KMS-11 (cell line): ENCODE measurements around the gene P4HA2.

ENCODE experiments used
- H2AFZ ChIP-seq: fragments of 200-600 bp; sonication (generic); 2 replicates; pipeline ENCODE4 v1.6.1; 2016; ENCODE audit warnings: antibody characterized with exemption, mixed run types, low read depth
- H3K27ac ChIP-seq: fragments of 200-600 bp; sonication (generic); 2 replicates; pipeline ENCODE4 v1.6.1; 2016; ENCODE audit warnings: mild to moderate bottlenecking, mixed run types
- H3K27me3 ChIP-seq: fragments of 200-600 bp; sonication (generic); 2 replicates; pipeline ENCODE4 v1.6.1; 2017; ENCODE audit warnings: mild to moderate bottlenecking, low read depth, mixed run types, moderate library complexity; ENCODE audit not compliant: insufficient read depth
- H3K36me3 ChIP-seq: fragments of 200-600 bp; sonication (generic); 2 replicates; pipeline ENCODE4 v1.6.1; 2017; ENCODE audit warnings: mild to moderate bottlenecking, mixed run types; ENCODE audit not compliant: insufficient read depth
- H3K4me1 ChIP-seq: fragments of 200-600 bp; sonication (generic); 2 replicates; pipeline ENCODE4 v1.6.1; 2016; ENCODE audit warnings: mild to moderate bottlenecking, low read depth, mixed run types; ENCODE audit not compliant: poor library complexity, severe bottlenecking
- H3K4me2 ChIP-seq: fragments of 200-600 bp; sonication (generic); 2 replicates; pipeline ENCODE4 v1.7.0; 2016; ENCODE audit warnings: mild to moderate bottlenecking, mixed run types
- H3K4me3 ChIP-seq: fragments of 200-600 bp; sonication (generic); IDR thresholded peaks from 2 replicates; pipeline ENCODE4 v1.6.1; 2017; ENCODE audit warnings: low read depth, low read length, mixed read lengths; ENCODE audit not compliant: insufficient read depth
- H3K79me2 ChIP-seq: fragments of 200-600 bp; sonication (generic); 2 replicates; pipeline ENCODE4 v1.6.1; 2016; ENCODE audit warnings: low read depth, mixed run types; ENCODE audit not compliant: insufficient read depth
- H3K9ac ChIP-seq: fragments of 200-600 bp; sonication (generic); 2 replicates; pipeline ENCODE4 v1.6.1; 2016; ENCODE audit warnings: mild to moderate bottlenecking, mixed run types
- H4K20me1 ChIP-seq: fragments of 200-600 bp; sonication (generic); 2 replicates; pipeline ENCODE4 v1.6.1; 2016; ENCODE audit warnings: mild to moderate bottlenecking, mixed run types; ENCODE audit not compliant: insufficient read depth
- CTCF ChIP-seq: fragments of 200-600 bp; sonication (generic); conservative IDR thresholded peaks from 2 replicates; pipeline ENCODE4 v1.6.1; 2017; ENCODE audit warnings: low read depth, mild to moderate bottlenecking, antibody characterized with exemption, low read length, moderate library complexity, mixed read lengths

P4HA2 gene

GRCh38 chr5:132223861-132224260 lies 3.8 kb downstream of the P4HA2 start:
- H3K4me2 ChIP-seq: no peak overlapping the region
- no peaks in the 10 kb centered on the region for H3K4me1 ChIP-seq
- TF ChIP-seq CTCF: no peak

GRCh38 chr5:132222649-132223038 lies 5.0 kb downstream of the P4HA2 start:
- no peak overlapping the region for H3K27ac ChIP-seq
- H4K20me1 ChIP-seq: no peaks in the 10 kb centered on the region
- no peak overlapping the region for H3K9ac ChIP-seq
- H3K4me1 ChIP-seq: no peaks in the 10 kb centered on the region
- no peak overlapping the region for H2AFZ ChIP-seq
- H3K4me3 ChIP-seq: no peak overlapping the region
- H3K79me2 ChIP-seq: no peaks in the 10 kb centered on the region
- no peaks in the 10 kb centered on the region for H3K27me3 ChIP-seq
- TF ChIP-seq CTCF: no peak
- H3K4me2 ChIP-seq: no peak overlapping the region
- H3K36me3 ChIP-seq: no peaks in the 10 kb centered on the region

More at GRCh38 chr5:132223861-132224260, 3.8 kb downstream of the P4HA2 start:
- H4K20me1 ChIP-seq: no peaks in the 10 kb centered on the region
- H2AFZ ChIP-seq: no peak overlapping the region
- H3K79me2 ChIP-seq: no peaks in the 10 kb centered on the region
- H3K9ac ChIP-seq: no peak overlapping the region
- no peaks in the 10 kb centered on the region for H3K27me3 ChIP-seq
- no peaks in the 10 kb centered on the region for H3K36me3 ChIP-seq
- H3K27ac ChIP-seq: no peak overlapping the region
- H3K4me3 ChIP-seq: no peak overlapping the region

GRCh38 chr5:132221781-132222648 lies 5.6 kb downstream of the P4HA2 start:
- Histone ChIP-seq H3K9ac (no peak overlapping the region), H4K20me1 (no peaks in the 10 kb centered on the region), H3K27ac (no peak overlapping the region), H3K4me2 (no peak overlapping the region), H3K4me1 (no peaks in the 10 kb centered on the region), H3K36me3 (no peaks in the 10 kb centered on the region), H2AFZ (no peak overlapping the region), H3K79me2 (no peaks in the 10 kb centered on the region), H3K4me3 (no peak overlapping the region), H3K27me3 (no peaks in the 10 kb centered on the region)
- TF ChIP-seq CTCF: no peak

GRCh38 chr5:132220491-132220890 lies 7.2 kb downstream of the P4HA2 start:
- Histone ChIP-seq H3K79me2 (no peaks in the 10 kb centered on the region), H2AFZ (no peak overlapping the region), H3K4me2 (no peak overlapping the region), H3K27me3 (no peaks in the 10 kb centered on the region), H3K9ac (no peak overlapping the region), H3K4me3 (no peak overlapping the region), H3K27ac (no peak overlapping the region), H3K36me3 (no peaks in the 10 kb centered on the region), H4K20me1 (no peaks in the 10 kb centered on the region), H3K4me1 (no peaks in the 10 kb centered on the region)
- no peak for TF ChIP-seq CTCF
